HEK293T (cell line): ENCODE data around the gene PXT1.

Experiments used
- ARNT ChIP-seq: fragments of 450-650 bp; IDR thresholded peaks from 2 replicates; pipeline ENCODE4 v1.6.1; 2017; ENCODE audit warnings: mild to moderate bottlenecking
- BHLHE40 ChIP-seq: fragments of 450-650 bp; IDR thresholded peaks from 2 replicates; pipeline ENCODE4 v1.6.1; 2016; ENCODE audit warnings: mild to moderate bottlenecking, moderate library complexity, borderline replicate concordance
- CTBP1 ChIP-seq: fragments of 450-650 bp; IDR thresholded peaks from 2 replicates; pipeline ENCODE4 v1.6.1; 2016; ENCODE audit warnings: borderline replicate concordance
- FOXK2 ChIP-seq: fragments of 450-650 bp; IDR thresholded peaks from 2 replicates; pipeline ENCODE4 v1.6.1; 2016; ENCODE audit warnings: mild to moderate bottlenecking
- FOXM1 ChIP-seq: fragments of 450-650 bp; IDR thresholded peaks from 2 replicates; pipeline ENCODE4 v1.6.1; 2017; ENCODE audit warnings: mild to moderate bottlenecking, borderline replicate concordance
- HDGF ChIP-seq: fragments of 450-650 bp; IDR thresholded peaks from 2 replicates; pipeline ENCODE4 v1.6.1; 2017; ENCODE audit warnings: antibody characterized with exemption, borderline replicate concordance
- L3MBTL2 ChIP-seq: fragments of 450-650 bp; conservative IDR thresholded peaks from 2 replicates; pipeline ENCODE4 v1.6.1; 2016; ENCODE audit warnings: mild to moderate bottlenecking
- LEF1 ChIP-seq: fragments of 450-650 bp; IDR thresholded peaks from 2 replicates; pipeline ENCODE4 v1.6.1; 2017; ENCODE audit warnings: mild to moderate bottlenecking, borderline replicate concordance
- SP1 ChIP-seq: fragments of 450-650 bp; IDR thresholded peaks from 2 replicates; pipeline ENCODE4 v1.6.1; 2017
- SUZ12 ChIP-seq: fragments of 450-650 bp; IDR thresholded peaks from 2 replicates; pipeline ENCODE4 v1.6.1; 2016; ENCODE audit warnings: mild to moderate bottlenecking
- ZNF384 ChIP-seq: fragments of 450-650 bp; IDR thresholded peaks from 2 replicates; pipeline ENCODE4 v1.6.1; 2016
- TF ChIP-seq, protein P1 (sequence below): fragments of 450-650 bp; IDR thresholded peaks from 2 replicates; pipeline ENCODE4 v1.6.1; 2016

DNA sequence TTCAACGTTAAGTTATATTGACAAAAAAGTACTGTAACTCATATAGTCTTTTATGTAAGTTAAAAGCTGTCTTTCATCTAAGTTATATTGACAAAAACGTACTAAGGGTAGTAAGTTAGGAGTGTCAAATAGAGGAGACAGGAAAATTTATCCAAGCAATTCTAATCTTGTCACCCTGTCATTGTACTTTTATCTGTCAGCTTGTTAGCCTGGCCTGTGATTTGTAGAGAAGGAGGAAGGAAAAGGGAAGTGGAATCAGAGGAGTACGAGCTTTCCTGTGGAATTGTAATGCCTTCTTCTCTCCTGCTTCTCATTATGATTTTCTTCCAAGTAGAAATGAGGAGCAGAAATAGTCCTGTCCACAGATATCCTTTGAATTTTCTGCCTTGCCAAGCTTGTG lies 19.0 kb upstream of the PXT1 start:
- TF ChIP-seq L3MBTL2 (no peak), FOXM1 (no peak), FOXK2 (no peak), SP1 (no peak), LEF1 (no peak), CTBP1 (no peak), HDGF (no peak), SUZ12 (no peak), ZNF384 (no peak), BHLHE40 (no peak), ARNT (no peak)
- TF ChIP-seq, protein P1, sequence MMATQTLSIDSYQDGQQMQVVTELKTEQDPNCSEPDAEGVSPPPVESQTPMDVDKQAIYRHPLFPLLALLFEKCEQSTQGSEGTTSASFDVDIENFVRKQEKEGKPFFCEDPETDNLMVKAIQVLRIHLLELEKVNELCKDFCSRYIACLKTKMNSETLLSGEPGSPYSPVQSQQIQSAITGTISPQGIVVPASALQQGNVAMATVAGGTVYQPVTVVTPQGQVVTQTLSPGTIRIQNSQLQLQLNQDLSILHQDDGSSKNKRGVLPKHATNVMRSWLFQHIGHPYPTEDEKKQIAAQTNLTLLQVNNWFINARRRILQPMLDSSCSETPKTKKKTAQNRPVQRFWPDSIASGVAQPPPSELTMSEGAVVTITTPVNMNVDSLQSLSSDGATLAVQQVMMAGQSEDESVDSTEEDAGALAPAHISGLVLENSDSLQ, result 0 out of 2 replicates have a peak, but pooled peaks have one; percentile 4
